ENCODE data around the gene CHMP4B.
A peak's percentile ranks its signal among the peaks of the same experiment; 100 is the strongest.

Gene CHMP4B

DNA sequence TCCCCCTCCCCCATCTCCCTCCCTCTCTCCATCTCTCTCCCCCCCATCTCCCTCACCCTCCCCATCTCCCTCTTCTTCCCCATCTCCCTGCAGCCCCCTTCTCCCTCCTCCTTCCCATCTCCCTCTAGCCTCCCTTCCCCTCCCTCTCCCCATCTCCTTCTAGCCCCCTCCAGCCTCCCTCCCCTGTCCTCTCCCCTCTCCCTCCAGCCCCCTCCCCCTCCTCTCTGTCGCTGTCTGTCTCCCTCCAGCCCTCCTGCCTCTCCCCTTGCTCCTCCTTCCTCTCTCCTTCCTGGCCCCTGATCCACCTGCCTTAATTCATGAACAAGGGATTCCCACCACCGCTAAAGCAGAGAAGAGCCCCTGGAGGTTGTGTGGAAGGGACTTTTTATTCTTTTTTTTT lies 26.9 kb upstream of the CHMP4B start:
- TF ChIP-seq, protein P1, sequence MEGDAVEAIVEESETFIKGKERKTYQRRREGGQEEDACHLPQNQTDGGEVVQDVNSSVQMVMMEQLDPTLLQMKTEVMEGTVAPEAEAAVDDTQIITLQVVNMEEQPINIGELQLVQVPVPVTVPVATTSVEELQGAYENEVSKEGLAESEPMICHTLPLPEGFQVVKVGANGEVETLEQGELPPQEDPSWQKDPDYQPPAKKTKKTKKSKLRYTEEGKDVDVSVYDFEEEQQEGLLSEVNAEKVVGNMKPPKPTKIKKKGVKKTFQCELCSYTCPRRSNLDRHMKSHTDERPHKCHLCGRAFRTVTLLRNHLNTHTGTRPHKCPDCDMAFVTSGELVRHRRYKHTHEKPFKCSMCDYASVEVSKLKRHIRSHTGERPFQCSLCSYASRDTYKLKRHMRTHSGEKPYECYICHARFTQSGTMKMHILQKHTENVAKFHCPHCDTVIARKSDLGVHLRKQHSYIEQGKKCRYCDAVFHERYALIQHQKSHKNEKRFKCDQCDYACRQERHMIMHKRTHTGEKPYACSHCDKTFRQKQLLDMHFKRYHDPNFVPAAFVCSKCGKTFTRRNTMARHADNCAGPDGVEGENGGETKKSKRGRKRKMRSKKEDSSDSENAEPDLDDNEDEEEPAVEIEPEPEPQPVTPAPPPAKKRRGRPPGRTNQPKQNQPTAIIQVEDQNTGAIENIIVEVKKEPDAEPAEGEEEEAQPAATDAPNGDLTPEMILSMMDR (conservative IDR thresholded peaks at IDR 0.05; ENCODE audit: low read depth, low read length): no peak
- Histone ChIP-seq H3K27ac (peak overlapping the region; percentile 45; the same call in 1 of the 2 replicates), H3K4me2 (peak overlapping the region; percentile 69; the same call in 1 of the 2 replicates), H3K9ac (no peak overlapping the region), H3K4me1 (ENCODE audit: low read depth, poor library complexity, severe bottlenecking) (peaks cover 96% of the 10 kb centered on the region), H3K4me3 (IDR thresholded peaks at IDR 0.05; ENCODE audit: insufficient read depth, low read depth, low read length) (no peak overlapping the region), H3K79me2 (ENCODE audit: insufficient read depth, low read depth) (no peaks in the 10 kb centered on the region), H3K36me3 (ENCODE audit: insufficient read depth) (no peaks in the 10 kb centered on the region), H3K27me3 (ENCODE audit: insufficient read depth, low read depth) (no peaks in the 10 kb centered on the region), H4K20me1 (ENCODE audit: insufficient read depth) (no peaks in the 10 kb centered on the region), H2AFZ (ENCODE audit: low read depth) (no peak overlapping the region)

DNA sequence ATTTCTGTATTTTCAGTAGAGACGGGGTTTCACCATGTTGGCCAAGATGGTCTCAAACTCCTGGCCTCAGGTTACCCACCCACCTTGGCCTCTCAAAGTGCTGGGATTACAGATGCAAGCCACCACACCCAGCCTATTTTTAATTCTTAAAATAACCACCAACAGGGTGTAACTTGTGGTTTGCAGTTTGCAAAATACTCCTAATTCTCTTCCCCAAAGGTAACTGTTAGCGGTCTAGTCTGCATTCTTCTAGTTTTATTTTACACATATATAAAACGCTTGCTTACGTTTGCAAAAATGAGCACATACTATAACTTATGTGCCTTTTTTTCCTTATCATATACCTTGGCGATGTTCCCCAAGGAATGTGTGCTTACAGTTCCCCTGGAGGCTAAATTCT lies 25.6 kb upstream of the CHMP4B start:
- Histone ChIP-seq H3K4me3 (IDR thresholded peaks at IDR 0.05; ENCODE audit: insufficient read depth, low read depth, low read length) (no peak overlapping the region), H3K4me2 (peak overlapping the region; percentile 69), H3K27me3 (ENCODE audit: insufficient read depth, low read depth) (no peaks in the 10 kb centered on the region), H3K9ac (peak overlapping the region; percentile 6; the same call in 1 of the 2 replicates), H3K79me2 (ENCODE audit: insufficient read depth, low read depth) (no peaks in the 10 kb centered on the region), H4K20me1 (ENCODE audit: insufficient read depth) (no peaks in the 10 kb centered on the region), H2AFZ (ENCODE audit: low read depth) (peak overlapping the region; percentile 18; the same call in 1 of the 2 replicates), H3K27ac (peak overlapping the region; percentile 45), H3K36me3 (ENCODE audit: insufficient read depth) (no peaks in the 10 kb centered on the region), H3K4me1 (ENCODE audit: low read depth, poor library complexity, severe bottlenecking) (peaks cover 96% of the 10 kb centered on the region)
- TF ChIP-seq, protein P1 (conservative IDR thresholded peaks at IDR 0.05; ENCODE audit: low read depth, low read length): no peak

DNA sequence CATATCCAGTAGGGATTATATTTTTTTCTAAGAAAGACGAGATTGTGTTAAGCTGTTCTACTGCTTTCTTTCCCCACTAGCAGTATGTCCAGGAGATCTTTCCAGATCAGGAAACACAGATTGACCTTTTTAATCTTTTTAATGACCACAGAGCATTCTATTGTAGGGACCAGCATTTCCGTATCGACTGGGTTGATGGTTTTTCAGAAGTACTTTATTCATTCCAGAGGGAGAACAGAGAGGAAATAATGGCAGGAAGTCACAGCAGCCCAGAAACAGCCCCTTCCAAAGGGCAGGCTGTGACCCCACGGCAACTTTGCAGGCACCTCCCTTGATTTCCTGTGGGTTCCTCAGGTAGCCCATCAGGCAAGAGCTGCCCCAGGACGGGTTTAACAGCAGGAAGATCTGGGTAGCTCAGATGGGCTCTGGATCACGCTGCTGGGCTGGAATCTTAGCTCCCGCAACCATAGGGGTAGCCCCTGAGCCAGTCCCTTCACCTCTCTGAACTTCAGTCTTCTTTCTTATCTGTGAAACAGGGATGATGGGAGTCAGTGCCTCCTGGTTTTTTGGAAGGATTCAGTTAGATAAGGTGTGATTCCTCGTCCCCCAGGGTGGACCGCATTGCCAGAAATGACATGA lies 23.8 kb upstream of the CHMP4B start:
- Histone ChIP-seq H3K79me2 (ENCODE audit: insufficient read depth, low read depth) (no peaks in the 10 kb centered on the region), H3K27ac (no peak overlapping the region), H4K20me1 (ENCODE audit: insufficient read depth) (no peaks in the 10 kb centered on the region), H2AFZ (ENCODE audit: low read depth) (no peak overlapping the region), H3K4me2 (no peak overlapping the region; the same call in 1 of the 2 replicates), H3K36me3 (ENCODE audit: insufficient read depth) (no peaks in the 10 kb centered on the region), H3K27me3 (ENCODE audit: insufficient read depth, low read depth) (no peaks in the 10 kb centered on the region), H3K4me3 (IDR thresholded peaks at IDR 0.05; ENCODE audit: insufficient read depth, low read depth, low read length) (no peak overlapping the region), H3K4me1 (ENCODE audit: low read depth, poor library complexity, severe bottlenecking) (peaks cover 87% of the 10 kb centered on the region), H3K9ac (no peak overlapping the region)
- TF ChIP-seq, protein P1 (conservative IDR thresholded peaks at IDR 0.05; ENCODE audit: low read depth, low read length): no peak

DNA sequence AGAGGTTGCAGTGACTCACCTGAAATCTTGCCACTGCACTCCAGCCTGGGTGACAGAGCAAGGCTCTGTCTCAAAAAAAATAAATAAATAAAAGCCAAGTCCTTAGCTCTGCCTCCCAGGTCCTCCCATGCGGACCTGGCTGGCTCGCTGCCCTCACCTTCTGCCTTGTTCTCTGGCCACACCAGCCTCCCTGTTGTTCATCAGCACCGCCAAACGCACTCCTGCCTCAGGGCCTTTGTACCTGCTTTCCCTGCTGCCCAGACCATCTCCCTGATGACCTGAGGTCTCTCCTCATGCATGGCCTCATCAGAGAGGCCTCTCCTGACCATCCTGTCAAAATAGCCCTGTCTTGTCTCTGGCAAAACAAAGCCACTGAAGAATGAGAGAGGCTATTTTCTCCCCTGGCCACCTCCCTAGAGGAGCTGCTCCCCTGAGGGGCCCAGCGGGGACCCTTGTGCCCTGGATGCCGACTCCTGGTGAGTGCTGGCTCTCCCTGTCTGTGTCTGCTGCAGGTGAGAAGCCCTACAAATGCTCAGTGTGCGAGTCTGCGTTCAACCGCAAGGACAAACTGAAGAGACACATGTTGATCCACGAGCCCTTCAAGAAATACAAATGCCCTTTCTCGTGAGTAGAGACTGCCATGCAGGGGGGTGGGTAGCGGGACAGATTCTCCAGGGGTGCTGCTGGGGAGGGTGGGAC lies 22.6 kb upstream of the CHMP4B start:
- Histone ChIP-seq H3K9ac (no peak overlapping the region), H3K27ac (no peak overlapping the region), H3K27me3 (ENCODE audit: insufficient read depth, low read depth) (no peaks in the 10 kb centered on the region)

More for the DNA sequence above, 22.6 kb upstream of the CHMP4B start:
- Histone ChIP-seq H2AFZ (ENCODE audit: low read depth) (no peak overlapping the region), H3K4me2 (no peak overlapping the region), H3K4me1 (ENCODE audit: low read depth, poor library complexity, severe bottlenecking) (peaks cover 76% of the 10 kb centered on the region), H3K4me3 (IDR thresholded peaks at IDR 0.05; ENCODE audit: insufficient read depth, low read depth, low read length) (no peak overlapping the region), H4K20me1 (ENCODE audit: insufficient read depth) (no peaks in the 10 kb centered on the region), H3K79me2 (ENCODE audit: insufficient read depth, low read depth) (no peaks in the 10 kb centered on the region), H3K36me3 (ENCODE audit: insufficient read depth) (no peaks in the 10 kb centered on the region)
- TF ChIP-seq, protein P1 (conservative IDR thresholded peaks at IDR 0.05; ENCODE audit: low read depth, low read length): no peak

Measured in KMS-11 (cell line).